Left lung (tissue), 10 donors: Measurements from ENCODE around the gene HNRNPK. TPM values are rescaled to one million over a fixed set of nuclear protein-coding genes. Genes with fewer than 3 reads are reported as not detected.

Source experiments
- ATAC-seq: fragments of 200-7000 bp; cut with Tn5 transposase; one replicate; pipeline ENCODE4 v1.9.1; 2020; ENCODE audit warnings: moderate library complexity
- DNase-seq, 4 donors: peaks; one replicate each; pipeline ENCODE4 v3.0.0-alpha.2; 2013 to 2020
- H3K27ac ChIP-seq, 2 donors: fragments of 200-600 bp; sonication (generic) in 1 of 2; one replicate each; pipeline versions ENCODE4 v1.5.0 to v1.8.0; 2020 to 2021
- H3K27me3 ChIP-seq, 2 donors: fragments of 200-600 bp; sonication (generic) in 1 of 2; one replicate each; pipeline versions ENCODE4 v1.5.0 to v1.8.0; 2020 to 2021
- H3K36me3 ChIP-seq, 2 donors: fragments of 200-600 bp; sonication (generic) in 1 of 2; one replicate each; pipeline versions ENCODE4 v1.5.0 to v1.8.0; 2020 to 2021
- H3K4me1 ChIP-seq, 2 donors: fragments of 200-600 bp; one replicate each; pipeline ENCODE4 v1.8.0; 2021
- H3K4me3 ChIP-seq, 2 donors: fragments of 200-600 bp; sonication (generic) in 1 of 2; one replicate each; pipeline versions ENCODE4 v1.5.0 to v1.8.0; 2020 to 2021; ENCODE audit warnings: mild to moderate bottlenecking in 1 of 2
- H3K9me3 ChIP-seq, 2 donors: fragments of 200-600 bp; sonication (generic) in 1 of 2; one replicate each; pipeline versions ENCODE4 v1.5.0 to v1.8.0; 2020 to 2021
- CTCF ChIP-seq, 2 donors: fragments of 200-600 bp; sonication (generic) in 1 of 2; IDR thresholded peaks; one replicate each; pipeline versions ENCODE4 v1.5.0 to v1.8.0; 2021; ENCODE audit warnings: antibody characterized with exemption in 2 of 2
- intact Hi-C, 2 donors: fragments of 100-400 bp; cut with DNase I; formaldehyde crosslinking; loops; one replicate each; pipeline versions ENCODE4 v1.11.2 to v1.14.2; 2022
- polyA plus RNA-seq, 6 donors: library from polyadenylated mRNA; unstranded; fragments of 120-200 nt; gene quantifications; one replicate each; pipeline ENCODE4 v1.2.1, GENCODE V29; 2013; ENCODE audit not compliant: insufficient read length in 6 of 6
- total RNA-seq, 2 donors: library from RNA; stranded (reverse); fragmentation: NEBNext Ultra II Directional; extraction: Animal tissue kit (Norgen Biotek cat#: 25700); gene quantifications; one replicate each; pipeline ENCODE4 v1.2.1, GENCODE V29; 2021
- donor health status: DM: no; HTN: yes; CAD: no.
- donor health status: DM: no; HTN: no; CAD: no.

HNRNPK gene
- total and polyA plus RNA-seq, 8 donors = 382 to 897 (median 832) TPM

GRCh38 chr9:84003246-84003645 lies 23.2 kb upstream of the HNRNPK start:
- ATAC-seq = no peak
- no peak for DNase-seq
- Histone ChIP-seq H3K27me3 (no peaks in the 10 kb centered on the region), H3K4me1 (peaks cover 0 to 20% of the 10 kb centered on the region in 2 donors), H3K27ac (no peak overlapping the region), H3K4me3 (no peak overlapping the region), H3K36me3 (peaks cover 0 to 4% of the 10 kb centered on the region in 2 donors), H3K9me3 (no peaks in the 10 kb centered on the region)
- TF ChIP-seq CTCF (IDR thresholded peaks at IDR 0.05) = no peak
- intact Hi-C loops = no loop called here

- ATAC-seq (peak; percentile 73), DNase-seq (no peak)
- no peaks in the 10 kb centered on the region for H3K9me3 ChIP-seq
- H3K27ac ChIP-seq = peak overlapping the region in 1 of 2 donors; percentile 59
- H3K4me3 ChIP-seq = no peak overlapping the region
- H3K36me3 ChIP-seq = peaks cover 0 to 4% of the 10 kb centered on the region in 2 donors
- H3K27me3 ChIP-seq = no peaks in the 10 kb centered on the region
- intact Hi-C loops = no loop called here
- peaks cover 0 to 20% of the 10 kb centered on the region in 2 donors for H3K4me1 ChIP-seq
- no peak for TF ChIP-seq CTCF (IDR thresholded peaks at IDR 0.05)
Observed at GRCh38 chr9:84002344-84002743, 22.3 kb upstream of the HNRNPK start.

GRCh38 chr9:84001621-84002020 lies 21.6 kb upstream of the HNRNPK start:
- H3K9me3 ChIP-seq = no peaks in the 10 kb centered on the region
- H3K27ac ChIP-seq = peak overlapping the region in 1 of 2 donors; percentile 59
- H3K4me1 ChIP-seq = peaks cover 0 to 20% of the 10 kb centered on the region in 2 donors
- peaks cover 0 to 4% of the 10 kb centered on the region in 2 donors for H3K36me3 ChIP-seq
- TF ChIP-seq CTCF (IDR thresholded peaks at IDR 0.05) = no peak
- intact Hi-C loops = no loop called here
- DNase-seq (no peak), ATAC-seq (no peak)
- no peaks in the 10 kb centered on the region for H3K27me3 ChIP-seq
- no peak overlapping the region for H3K4me3 ChIP-seq

GRCh38 chr9:84000186-84000585 lies 20.2 kb upstream of the HNRNPK start:
- TF ChIP-seq CTCF (IDR thresholded peaks at IDR 0.05) = no peak
- Histone ChIP-seq H3K4me1 (peaks cover 0 to 20% of the 10 kb centered on the region in 2 donors), H3K4me3 (no peak overlapping the region), H3K27me3 (no peaks in the 10 kb centered on the region), H3K36me3 (peaks cover 0 to 4% of the 10 kb centered on the region in 2 donors), H3K9me3 (no peaks in the 10 kb centered on the region), H3K27ac (no peak overlapping the region)
- ATAC-seq (no peak), DNase-seq (no peak)
- intact Hi-C loops = no loop called here

- Histone ChIP-seq H3K9me3 (no peaks in the 10 kb centered on the region), H3K4me3 (no peak overlapping the region), H3K4me1 (peaks cover 0 to 20% of the 10 kb centered on the region in 2 donors), H3K27ac (no peak overlapping the region), H3K27me3 (no peaks in the 10 kb centered on the region), H3K36me3 (peaks cover 0 to 4% of the 10 kb centered on the region in 2 donors)
- DNase-seq (no peak), ATAC-seq (no peak)
- no peak for TF ChIP-seq CTCF (IDR thresholded peaks at IDR 0.05)
- intact Hi-C loops = no loop called here
Observed at GRCh38 chr9:83999141-83999918, 19.3 kb upstream of the HNRNPK start.
